HepG2 (cell line): ENCODE data around the gene PPIL6. TPM values are rescaled to one million over a fixed set of nuclear protein-coding genes. Genes with fewer than 3 reads are reported as not detected.

Experiments used
- ARNTL ChIP-seq: sonication (generic); formaldehyde crosslinking; IDR thresholded peaks from 2 replicates; pipeline ENCODE4 v1.4.0; 2020; ENCODE audit warnings: mild to moderate bottlenecking, missing genetic modification reagents
- ATF1 ChIP-seq: IDR thresholded peaks from 2 replicates; pipeline ENCODE4 v1.6.1; 2016; ENCODE audit warnings: mild to moderate bottlenecking, control low read depth
- BCL6 ChIP-seq: IDR thresholded peaks from 2 replicates; pipeline ENCODE4 v1.6.1; 2016; ENCODE audit warnings: missing genetic modification reagents, missing compliant biosample characterization
- GLI4 ChIP-seq: sonication (generic); formaldehyde crosslinking; IDR thresholded peaks from 2 replicates; pipeline ENCODE4 v1.5.1; 2020; ENCODE audit warnings: missing genetic modification reagents, mild to moderate bottlenecking, moderate library complexity, borderline replicate concordance
- HOXA9 ChIP-seq: sonication (generic); formaldehyde crosslinking; IDR thresholded peaks from 2 replicates; pipeline ENCODE4 v1.8.1; 2022; ENCODE audit warnings: missing genetic modification reagents, mild to moderate bottlenecking, moderate library complexity, borderline replicate concordance
- ISX ChIP-seq: sonication (generic); formaldehyde crosslinking; conservative IDR thresholded peaks from 2 replicates; pipeline ENCODE4 v1.5.0; 2020; ENCODE audit warnings: missing genetic modification reagents
- KDM2A ChIP-seq: sonication (generic); formaldehyde crosslinking; IDR thresholded peaks from 2 replicates; pipeline ENCODE4 v1.4.0; 2020; ENCODE audit warnings: low read depth, missing genetic modification reagents, borderline replicate concordance
- MED8 ChIP-seq: sonication (generic); formaldehyde crosslinking; IDR thresholded peaks from 2 replicates; pipeline ENCODE4 v1.8.1; 2023; ENCODE audit warnings: mild to moderate bottlenecking, missing genetic modification reagents; ENCODE audit not compliant: insufficient replicate concordance
- MLLT10 ChIP-seq: sonication (generic); formaldehyde crosslinking; IDR thresholded peaks from 2 replicates; pipeline ENCODE4 v1.4.0; 2020; ENCODE audit warnings: missing genetic modification reagents
- RBM22 ChIP-seq: fragments of 200-400 bp; formaldehyde crosslinking; optimal IDR thresholded peaks from 2 replicates; pipeline ENCODE3; 2017; ENCODE audit warnings: mild to moderate bottlenecking, low read length, moderate library complexity
- REL ChIP-seq: sonication (generic); formaldehyde crosslinking; conservative IDR thresholded peaks from 2 replicates; pipeline ENCODE4 v1.8.0; 2022; ENCODE audit warnings: mild to moderate bottlenecking, missing genetic modification reagents, moderate library complexity
- SMARCC2 ChIP-seq: fragments of 450-650 bp; IDR thresholded peaks from 2 replicates; pipeline ENCODE4 v1.6.1; 2017; ENCODE audit warnings: antibody characterized with exemption, mild to moderate bottlenecking
- SP1 ChIP-seq, 2 experiments: fragments of 450-650 bp in 1 of 2; sonication (generic) in 1 of 2; formaldehyde crosslinking in 1 of 2; IDR thresholded peaks; 2 replicates each; pipeline versions ENCODE4 v1.4.0 to v1.6.1; 2016 to 2020; ENCODE audit warnings: missing genetic modification reagents in 1 of 2
- STAT6 ChIP-seq: sonication (generic); formaldehyde crosslinking; IDR thresholded peaks from 2 replicates; pipeline ENCODE4 v1.4.0; 2020; ENCODE audit warnings: missing genetic modification reagents, mild to moderate bottlenecking, borderline replicate concordance
- TBL1XR1 ChIP-seq: fragments of 150-350 bp; IDR thresholded peaks from 2 replicates; pipeline ENCODE4 v1.6.1; 2014; ENCODE audit warnings: borderline replicate concordance, low read length; ENCODE audit not compliant: partially characterized antibody
- TMF1 ChIP-seq: sonication (generic); formaldehyde crosslinking; IDR thresholded peaks from 2 replicates; pipeline ENCODE4 v1.8.1; 2022; ENCODE audit warnings: low read depth, missing genetic modification reagents
- ZMAT5 ChIP-seq: sonication (generic); formaldehyde crosslinking; IDR thresholded peaks from 2 replicates; pipeline ENCODE4 v1.5.0; 2020; ENCODE audit warnings: mild to moderate bottlenecking, low read depth, missing genetic modification reagents, borderline replicate concordance
- ZNF549 ChIP-seq: sonication (generic); formaldehyde crosslinking; IDR thresholded peaks from 2 replicates; pipeline ENCODE4 v1.5.0; 2020; ENCODE audit warnings: missing genetic modification reagents
- ZNF615 ChIP-seq: sonication (generic); formaldehyde crosslinking; IDR thresholded peaks from 2 replicates; pipeline ENCODE4 v1.5.0; 2020; ENCODE audit warnings: mild to moderate bottlenecking, missing genetic modification reagents, borderline replicate concordance
- ZNF703 ChIP-seq: sonication (generic); formaldehyde crosslinking; IDR thresholded peaks from 2 replicates; pipeline ENCODE4 v1.5.1; 2020; ENCODE audit warnings: missing genetic modification reagents, mild to moderate bottlenecking, moderate library complexity, borderline replicate concordance
- polyA plus RNA-seq, 8 experiments: library from polyadenylated mRNA; depleted of rRNA in 3 of 8; stranded (reverse) in 7 of 8; unstranded in 1 of 8; fragments of >200 nt; fragmentation: Illumina TruSeq in 4 of 8; extraction: Trizol in 4 of 8; gene quantifications; 2 replicates each; pipeline versions ENCODE4 v1.2.1 to v1.2.3, GENCODE V29; 2011 to 2016; ENCODE audit warnings: low read depth in 4 of 8, missing spikeins in 1 of 8, mixed read lengths in 1 of 8; ENCODE audit not compliant: insufficient read depth in 1 of 8
- total RNA-seq, 5 experiments: library from RNA; depleted of rRNA; stranded (reverse); fragments of >200 nt; fragmentation: Illumina TruSeq; extraction: Trizol; gene quantifications; 2 replicates each; pipeline ENCODE4 v1.2.3, GENCODE V29; 2016; ENCODE audit warnings: low read depth in 1 of 5
- TF ChIP-seq, protein P1 (sequence below): sonication (generic); formaldehyde crosslinking; IDR thresholded peaks from 2 replicates; pipeline ENCODE4 v1.4.0; 2020; ENCODE audit warnings: missing genetic modification reagents
- TF ChIP-seq, protein P2 (sequence below): fragments of 450-650 bp; IDR thresholded peaks from 2 replicates; pipeline ENCODE4 v1.6.1; 2016

The PPIL6 gene
- total and polyA plus RNA-seq, 2 of the 13 experiments (the other 11 are each of a cell fraction or from before 2014, with no cell fraction given), result 0.22 to 0.46 TPM

GRCh38 chr6:109440331-109441068 lies at the start of gene PPIL6, which contains the start of gene SMPD2 (continued):
- TF ChIP-seq, protein P1, sequence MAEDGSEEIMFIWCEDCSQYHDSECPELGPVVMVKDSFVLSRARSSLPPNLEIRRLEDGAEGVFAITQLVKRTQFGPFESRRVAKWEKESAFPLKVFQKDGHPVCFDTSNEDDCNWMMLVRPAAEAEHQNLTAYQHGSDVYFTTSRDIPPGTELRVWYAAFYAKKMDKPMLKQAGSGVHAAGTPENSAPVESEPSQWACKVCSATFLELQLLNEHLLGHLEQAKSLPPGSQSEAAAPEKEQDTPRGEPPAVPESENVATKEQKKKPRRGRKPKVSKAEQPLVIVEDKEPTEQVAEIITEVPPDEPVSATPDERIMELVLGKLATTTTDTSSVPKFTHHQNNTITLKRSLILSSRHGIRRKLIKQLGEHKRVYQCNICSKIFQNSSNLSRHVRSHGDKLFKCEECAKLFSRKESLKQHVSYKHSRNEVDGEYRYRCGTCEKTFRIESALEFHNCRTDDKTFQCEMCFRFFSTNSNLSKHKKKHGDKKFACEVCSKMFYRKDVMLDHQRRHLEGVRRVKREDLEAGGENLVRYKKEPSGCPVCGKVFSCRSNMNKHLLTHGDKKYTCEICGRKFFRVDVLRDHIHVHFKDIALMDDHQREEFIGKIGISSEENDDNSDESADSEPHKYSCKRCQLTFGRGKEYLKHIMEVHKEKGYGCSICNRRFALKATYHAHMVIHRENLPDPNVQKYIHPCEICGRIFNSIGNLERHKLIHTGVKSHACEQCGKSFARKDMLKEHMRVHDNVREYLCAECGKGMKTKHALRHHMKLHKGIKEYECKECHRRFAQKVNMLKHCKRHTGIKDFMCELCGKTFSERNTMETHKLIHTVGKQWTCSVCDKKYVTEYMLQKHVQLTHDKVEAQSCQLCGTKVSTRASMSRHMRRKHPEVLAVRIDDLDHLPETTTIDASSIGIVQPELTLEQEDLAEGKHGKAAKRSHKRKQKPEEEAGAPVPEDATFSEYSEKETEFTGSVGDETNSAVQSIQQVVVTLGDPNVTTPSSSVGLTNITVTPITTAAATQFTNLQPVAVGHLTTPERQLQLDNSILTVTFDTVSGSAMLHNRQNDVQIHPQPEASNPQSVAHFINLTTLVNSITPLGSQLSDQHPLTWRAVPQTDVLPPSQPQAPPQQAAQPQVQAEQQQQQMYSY, result no peak
- no peak for TF ChIP-seq ZNF703 (CRISPR knock-in tag)
- no peak for TF ChIP-seq RBM22
- TF ChIP-seq MED8 (CRISPR knock-in tag), result peak; percentile 15
- TF ChIP-seq ZNF549, result no peak
- TF ChIP-seq SMARCC2, result no peak
- TF ChIP-seq ZMAT5 (CRISPR knock-in tag), result no peak
- TF ChIP-seq KDM2A (CRISPR knock-in tag), result peak; percentile 65; the same call in 1 of the 2 replicates
- no peak for TF ChIP-seq STAT6 (CRISPR knock-in tag)
- peak; percentile 50; the same call in 1 of the 2 replicates for TF ChIP-seq ARNTL
- no peak for TF ChIP-seq SP1 (IDR thresholded peaks at IDR 0.05)
- no peak for TF ChIP-seq SP1 (CRISPR knock-in tag; IDR thresholded peaks at IDR 0.05)
- TF ChIP-seq HOXA9, result peak; percentile 56; the same call in 1 of the 2 replicates
- TF ChIP-seq MLLT10 (CRISPR knock-in tag), result no peak
- TF ChIP-seq ATF1, result no peak
- no peak for TF ChIP-seq ZNF615 (CRISPR knock-in tag)
- TF ChIP-seq REL (CRISPR knock-in tag), result peak; percentile 72; the same call in 1 of the 2 replicates
- no peak for TF ChIP-seq TMF1
- no peak for TF ChIP-seq GLI4
- TF ChIP-seq, protein P2, sequence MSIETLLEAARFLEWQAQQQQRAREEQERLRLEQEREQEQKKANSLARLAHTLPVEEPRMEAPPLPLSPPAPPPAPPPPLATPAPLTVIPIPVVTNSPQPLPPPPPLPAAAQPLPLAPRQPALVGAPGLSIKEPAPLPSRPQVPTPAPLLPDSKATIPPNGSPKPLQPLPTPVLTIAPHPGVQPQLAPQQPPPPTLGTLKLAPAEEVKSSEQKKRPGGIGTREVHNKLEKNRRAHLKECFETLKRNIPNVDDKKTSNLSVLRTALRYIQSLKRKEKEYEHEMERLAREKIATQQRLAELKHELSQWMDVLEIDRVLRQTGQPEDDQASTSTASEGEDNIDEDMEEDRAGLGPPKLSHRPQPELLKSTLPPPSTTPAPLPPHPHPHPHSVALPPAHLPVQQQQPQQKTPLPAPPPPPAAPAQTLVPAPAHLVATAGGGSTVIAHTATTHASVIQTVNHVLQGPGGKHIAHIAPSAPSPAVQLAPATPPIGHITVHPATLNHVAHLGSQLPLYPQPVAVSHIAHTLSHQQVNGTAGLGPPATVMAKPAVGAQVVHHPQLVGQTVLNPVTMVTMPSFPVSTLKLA, result no peak
- TF ChIP-seq ISX (CRISPR knock-in tag), result no peak
- TF ChIP-seq BCL6 (CRISPR knock-in tag), result peak; percentile 4
- no peak for TF ChIP-seq TBL1XR1
